LNCAP (cell line): ENCODE results near the gene PPP2CA.

Source experiments
- TF ChIP-seq, protein P1 (sequence below): fragments of 450-650 bp; IDR thresholded peaks from 2 replicates; pipeline ENCODE4 v1.5.1; 2017; ENCODE audit warnings: mild to moderate bottlenecking

PPP2CA gene

DNA sequence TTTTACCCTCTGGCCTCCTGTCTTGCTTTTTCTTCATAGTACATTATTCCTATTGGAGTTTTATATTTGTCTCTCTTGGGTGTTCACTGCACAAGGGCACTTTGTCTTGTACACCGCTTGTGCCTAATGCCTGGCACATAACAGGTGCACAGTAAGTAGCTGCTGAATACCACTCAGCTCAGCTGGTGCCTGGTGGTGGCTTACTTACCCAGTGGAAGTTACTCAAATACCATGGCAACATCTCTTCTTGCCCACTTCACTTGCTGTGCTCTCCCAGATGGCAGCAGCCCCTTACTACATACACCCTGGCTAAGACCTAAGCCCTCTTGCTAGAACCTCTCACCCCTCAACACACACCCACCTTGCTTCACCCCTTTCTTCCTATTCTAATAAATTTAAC, 37.8 kb downstream of the PPP2CA start:
- TF ChIP-seq, protein P1, sequence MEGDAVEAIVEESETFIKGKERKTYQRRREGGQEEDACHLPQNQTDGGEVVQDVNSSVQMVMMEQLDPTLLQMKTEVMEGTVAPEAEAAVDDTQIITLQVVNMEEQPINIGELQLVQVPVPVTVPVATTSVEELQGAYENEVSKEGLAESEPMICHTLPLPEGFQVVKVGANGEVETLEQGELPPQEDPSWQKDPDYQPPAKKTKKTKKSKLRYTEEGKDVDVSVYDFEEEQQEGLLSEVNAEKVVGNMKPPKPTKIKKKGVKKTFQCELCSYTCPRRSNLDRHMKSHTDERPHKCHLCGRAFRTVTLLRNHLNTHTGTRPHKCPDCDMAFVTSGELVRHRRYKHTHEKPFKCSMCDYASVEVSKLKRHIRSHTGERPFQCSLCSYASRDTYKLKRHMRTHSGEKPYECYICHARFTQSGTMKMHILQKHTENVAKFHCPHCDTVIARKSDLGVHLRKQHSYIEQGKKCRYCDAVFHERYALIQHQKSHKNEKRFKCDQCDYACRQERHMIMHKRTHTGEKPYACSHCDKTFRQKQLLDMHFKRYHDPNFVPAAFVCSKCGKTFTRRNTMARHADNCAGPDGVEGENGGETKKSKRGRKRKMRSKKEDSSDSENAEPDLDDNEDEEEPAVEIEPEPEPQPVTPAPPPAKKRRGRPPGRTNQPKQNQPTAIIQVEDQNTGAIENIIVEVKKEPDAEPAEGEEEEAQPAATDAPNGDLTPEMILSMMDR, result no peak

DNA sequence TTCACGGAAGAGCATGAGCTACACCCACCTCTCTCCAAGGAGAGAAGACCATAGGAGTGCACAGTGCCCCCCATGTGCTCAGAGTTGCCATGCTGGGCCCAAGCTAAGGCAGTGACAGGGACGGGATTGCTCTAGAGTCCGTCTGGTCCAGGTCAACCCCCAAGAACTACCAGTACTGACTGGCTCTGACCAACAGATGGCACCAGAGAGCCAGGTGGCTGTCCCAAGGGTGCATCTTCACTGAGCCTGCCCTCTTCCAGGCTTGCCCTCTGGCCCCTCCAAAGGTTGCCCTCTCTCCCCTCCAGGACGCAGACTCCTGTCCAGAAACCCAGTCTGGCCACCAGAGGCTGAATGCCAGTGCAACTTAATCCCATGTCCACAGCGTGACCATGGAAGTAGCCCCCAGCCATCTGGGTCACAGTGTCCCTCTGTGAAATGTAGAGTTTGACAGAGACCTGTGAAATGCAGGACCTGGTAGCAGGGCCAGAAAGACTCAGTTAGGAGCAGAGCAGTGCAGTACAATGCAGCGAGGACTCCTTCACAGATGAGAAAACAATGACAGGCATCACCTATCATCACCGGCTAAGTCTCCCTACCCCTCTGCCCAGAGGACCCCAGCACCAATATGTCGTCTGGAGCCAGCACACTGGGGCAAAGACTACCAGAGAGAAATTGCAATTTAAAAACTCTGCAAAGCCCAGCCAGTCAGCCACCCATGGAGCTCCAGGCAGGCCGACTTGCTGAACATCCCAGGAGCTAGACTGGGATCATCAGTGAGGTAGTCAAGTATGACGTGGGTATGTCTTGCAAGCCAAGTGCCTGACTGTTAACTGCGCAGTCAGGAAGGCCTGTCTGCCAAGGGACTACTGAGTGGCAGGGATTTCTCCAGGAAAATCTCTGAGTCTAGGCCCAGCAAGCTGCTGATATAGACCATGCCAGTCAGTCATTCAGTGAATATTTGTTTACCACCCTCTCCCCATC, 41.4 kb downstream of the PPP2CA start:
- TF ChIP-seq, protein P1, result peak; percentile 86

DNA sequence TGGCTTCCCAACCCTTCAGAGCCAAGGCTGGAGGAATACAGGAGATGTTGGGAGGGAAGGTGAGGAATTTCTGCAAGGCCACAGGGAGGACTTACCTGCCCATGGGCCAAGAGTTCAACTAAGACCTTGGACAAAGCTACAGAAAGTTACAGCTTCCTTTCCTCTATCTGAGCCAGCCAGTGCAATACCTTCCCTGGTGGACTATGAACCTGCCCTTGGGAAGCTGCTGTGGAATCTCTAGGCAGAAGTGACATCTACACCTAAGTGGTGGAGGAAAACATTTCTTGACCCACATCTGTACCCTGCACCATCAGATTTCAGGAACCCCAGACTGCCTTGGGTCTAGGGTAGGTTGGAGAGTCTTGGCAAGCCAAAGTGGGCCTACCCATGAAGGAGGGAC, 42.4 kb downstream of the PPP2CA start:
- TF ChIP-seq, protein P1, result no peak

DNA sequence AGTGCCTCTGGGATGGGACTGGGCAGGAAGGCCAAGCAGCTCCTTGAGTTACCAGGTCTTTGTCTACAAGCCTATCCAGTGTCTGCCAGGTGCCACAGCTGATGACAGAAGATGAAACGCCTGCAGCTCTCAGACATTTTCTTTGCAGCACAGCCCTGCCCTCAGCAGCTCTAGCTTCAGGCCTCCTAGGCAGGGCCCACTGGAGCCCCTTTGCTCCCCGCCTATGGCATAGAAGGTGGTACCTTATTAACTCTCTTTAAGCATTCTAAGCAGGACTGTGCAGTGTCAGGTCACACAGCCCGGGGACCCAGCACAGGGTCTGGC, 47.8 kb downstream of the PPP2CA start:
- TF ChIP-seq, protein P1, result no peak

DNA sequence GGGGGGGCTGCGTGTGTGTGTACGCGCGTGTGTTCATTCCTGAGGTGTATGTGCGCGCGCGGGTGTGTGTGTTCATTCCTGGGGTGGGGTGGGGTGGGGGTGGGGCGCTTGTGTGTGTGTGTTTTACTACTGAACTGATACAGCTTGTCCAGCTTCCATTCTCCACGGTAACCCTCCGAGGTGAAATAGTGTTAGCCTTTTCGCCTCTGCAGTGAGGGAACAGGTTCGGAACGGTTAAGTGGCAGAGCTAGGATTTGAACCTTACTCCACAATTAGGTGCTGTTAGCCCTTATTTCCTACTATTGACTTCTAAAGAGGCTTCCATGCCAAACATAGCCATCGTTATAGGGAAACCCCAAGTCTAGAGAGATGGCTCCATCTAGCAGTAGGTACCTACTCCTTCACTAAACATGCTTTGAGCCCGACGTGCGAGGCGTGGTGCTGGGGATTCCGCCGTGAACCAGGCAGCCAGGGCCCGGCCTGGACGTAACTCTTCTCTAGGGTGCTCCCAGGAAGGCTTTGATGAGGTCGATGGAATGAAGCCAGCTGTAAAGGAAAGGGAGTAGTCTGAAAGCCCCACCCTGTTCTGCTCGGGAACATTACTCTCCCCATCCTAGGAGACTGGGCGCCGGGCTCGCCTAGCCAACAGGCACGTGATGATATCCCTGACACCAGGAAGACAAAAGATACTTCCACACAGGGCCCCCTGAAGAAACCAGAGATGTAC, 48.3 kb downstream of the PPP2CA start:
- TF ChIP-seq, protein P1, result no peak

DNA sequence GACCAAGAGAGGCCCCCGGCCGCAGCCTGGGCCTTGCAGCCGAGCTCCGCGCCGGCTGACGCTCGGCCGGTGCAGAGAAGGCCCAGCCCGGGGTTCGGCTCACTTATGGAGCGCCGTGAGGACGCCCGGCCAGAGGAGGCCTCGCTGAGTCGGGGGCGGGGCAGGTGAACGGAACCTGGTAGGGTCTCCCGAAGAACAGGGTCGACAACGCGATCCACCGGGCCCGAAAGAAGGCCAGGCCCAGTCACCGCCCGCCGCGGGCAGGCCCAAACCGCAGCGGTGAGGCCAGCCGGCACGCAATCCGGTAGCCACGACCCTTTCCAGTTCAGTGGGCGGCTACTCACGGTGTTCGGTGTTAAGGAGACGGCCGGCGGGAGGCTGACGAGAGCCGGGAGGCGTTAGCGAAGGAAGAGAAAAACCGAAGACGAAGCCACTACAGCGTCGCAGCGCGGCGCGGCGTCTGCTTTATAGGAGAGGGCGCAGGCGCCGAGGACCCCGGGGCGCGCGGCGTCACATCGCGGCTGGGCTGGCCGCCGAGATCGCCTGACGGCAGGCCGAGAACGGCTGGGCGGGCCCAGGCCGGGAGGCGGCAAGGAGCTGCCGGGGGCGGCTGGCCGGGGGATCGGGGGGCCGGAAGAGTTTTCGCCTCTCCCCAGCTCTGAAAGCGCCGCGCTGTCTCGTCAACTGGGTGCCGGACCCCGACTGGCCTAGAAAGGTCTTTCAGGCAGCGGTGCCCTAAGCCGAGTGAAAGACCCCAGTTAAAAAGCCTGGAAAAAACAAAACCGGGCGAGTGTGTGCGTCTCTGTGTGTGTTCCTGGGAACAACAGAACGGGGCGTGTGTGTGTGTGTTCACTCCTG, 49.1 kb downstream of the PPP2CA start, which contains the start of gene SKP1:
Gene SKP1 (minus strand): TSS at position 440 of the 858 bp plus-strand sequence. CDS start 2,928 bp downstream, outside the sequence.
- TF ChIP-seq, protein P1, result no peak

DNA sequence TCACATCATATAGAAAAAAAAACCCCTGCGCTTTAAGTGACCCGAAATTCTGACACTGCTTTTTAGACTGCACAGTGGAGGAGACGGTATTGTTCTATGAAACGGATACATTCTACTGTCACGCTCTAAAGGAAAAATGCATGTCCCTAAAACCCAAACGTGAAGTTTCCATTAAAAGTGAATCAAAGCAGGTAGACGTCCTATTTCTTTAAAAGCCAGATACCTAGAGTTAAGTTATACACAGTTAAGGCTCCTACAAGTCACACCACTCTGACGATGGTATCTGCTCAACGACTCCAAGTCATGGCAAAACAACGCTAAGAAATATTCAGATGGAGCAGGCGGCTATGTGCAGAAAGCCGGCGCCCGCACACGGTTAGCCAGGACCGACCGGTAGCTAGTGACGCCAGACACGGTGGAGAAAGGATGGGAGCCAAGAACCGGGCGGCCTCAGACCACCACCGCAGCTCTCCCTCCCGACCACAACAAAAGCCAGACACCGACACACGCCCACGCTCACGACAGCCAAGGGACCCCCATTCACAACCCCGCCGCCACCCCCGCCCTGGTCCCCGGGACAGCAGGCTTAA, 49.9 kb downstream of the PPP2CA start:
- TF ChIP-seq, protein P1, result no peak
